ENCODE results near the gene SIRT3.
"Not testable (repeated sequence)": the region's sequence is repeated elsewhere in the genome, so short reads cannot be mapped to it uniquely, and the experiment has no call there.

SIRT3 gene

GRCh38 chr11:203056-203944 lies 32.8 kb downstream of the SIRT3 start:
- DNase-seq (ENCODE audit: low spot score), result no peak

DNA sequence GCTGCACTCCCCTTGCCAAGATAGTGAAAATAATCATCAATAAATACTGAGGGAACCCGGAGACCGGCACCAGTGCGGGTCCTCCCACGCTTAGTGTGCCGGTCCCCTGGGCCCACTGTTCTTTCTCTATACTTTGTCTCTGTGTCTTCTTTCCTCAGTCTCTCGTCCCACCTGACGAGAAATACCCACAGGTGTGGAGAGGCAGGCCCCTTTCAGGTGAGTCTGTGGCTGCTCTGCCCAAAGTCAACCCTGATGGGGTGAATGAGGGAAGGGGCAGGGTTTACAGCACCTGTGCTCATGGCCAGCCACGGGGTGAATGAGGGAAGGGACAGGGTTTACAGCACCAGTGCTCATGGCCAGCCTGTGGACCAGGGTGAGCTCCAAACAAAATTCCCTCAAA lies 33.7 kb downstream of the SIRT3 start:
- no peak for DNase-seq (ENCODE audit: low spot score)

DNA sequence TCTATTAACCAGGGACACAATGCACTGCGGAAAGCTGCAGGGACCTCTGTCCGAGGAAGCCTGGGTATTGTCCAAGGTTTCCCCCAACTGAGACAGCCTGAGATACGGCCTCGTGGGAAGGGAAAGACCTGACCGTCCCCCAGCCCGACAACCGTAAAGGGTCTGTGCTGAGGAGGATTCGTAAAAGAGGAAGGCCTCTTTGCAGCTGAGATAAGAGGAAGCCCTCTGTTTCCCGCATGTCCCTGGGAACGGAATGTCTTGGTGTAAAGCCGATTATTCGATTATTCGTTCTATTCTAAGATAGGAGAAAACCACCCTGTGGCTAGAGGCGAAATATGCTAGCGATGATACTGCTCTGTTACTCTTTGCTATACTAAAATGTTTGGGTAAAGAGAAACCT lies 34.2 kb downstream of the SIRT3 start:
- no peak for DNase-seq (ENCODE audit: low spot score)

DNA sequence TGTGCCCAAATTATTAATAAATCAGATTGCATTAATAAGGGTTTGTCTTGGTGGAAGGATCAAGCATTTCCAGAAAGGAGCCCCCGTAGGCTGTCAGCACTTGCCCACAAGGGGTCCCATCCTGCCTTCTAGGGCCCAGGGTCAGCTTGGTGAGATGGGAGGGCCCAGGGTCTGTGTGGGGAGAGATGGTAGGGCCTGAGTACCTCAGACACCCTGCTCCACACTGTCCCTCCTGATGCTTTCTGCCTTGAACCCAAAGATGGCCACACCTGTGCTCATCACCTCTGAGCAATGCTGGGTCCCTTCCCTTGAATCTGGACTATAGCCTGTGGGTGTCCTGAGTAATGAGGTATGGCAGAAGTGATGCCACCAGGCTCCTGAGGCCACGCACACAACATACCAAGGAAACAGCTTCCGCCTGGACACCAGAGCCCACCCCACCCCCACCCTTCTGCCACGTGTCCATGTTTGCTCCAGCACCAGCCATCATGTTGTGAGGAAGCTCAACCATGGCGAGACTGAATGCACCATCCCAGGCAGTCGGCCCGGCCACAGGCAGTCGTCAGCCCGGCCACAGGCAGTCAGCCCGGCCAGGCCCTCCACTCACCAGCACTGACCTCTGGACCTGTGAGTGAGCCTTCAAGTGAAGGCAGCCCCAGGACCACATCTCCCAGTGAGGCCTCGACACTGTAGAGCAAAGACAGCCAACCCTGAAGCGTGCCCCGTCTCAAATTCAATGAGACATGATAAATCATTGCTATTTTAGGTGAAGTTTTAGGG lies 35.7 kb downstream of the SIRT3 start:
- DNase-seq (ENCODE audit: low spot score), result no peak

DNA sequence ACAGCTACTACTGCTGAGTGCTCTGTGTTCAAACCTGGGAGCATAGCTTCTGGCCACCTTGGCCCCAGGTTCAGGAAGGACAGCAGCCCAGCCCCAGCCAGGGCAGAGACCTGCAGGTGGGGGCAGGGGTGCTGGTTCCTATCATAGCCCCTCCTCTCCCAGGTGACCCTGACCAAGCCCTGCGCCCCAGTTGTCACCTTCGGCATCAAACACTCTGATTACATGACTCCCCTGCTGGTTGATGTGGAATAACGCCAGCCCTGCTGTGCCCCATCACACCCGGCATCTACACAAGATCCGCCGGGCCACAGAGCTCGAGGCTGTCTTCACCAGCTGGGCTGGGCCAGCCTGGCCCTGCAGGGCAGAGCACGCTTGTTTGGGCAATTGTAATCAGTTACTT lies 36.4 kb downstream of the SIRT3 start:
- no peak for DNase-seq (ENCODE audit: low spot score)

DNA sequence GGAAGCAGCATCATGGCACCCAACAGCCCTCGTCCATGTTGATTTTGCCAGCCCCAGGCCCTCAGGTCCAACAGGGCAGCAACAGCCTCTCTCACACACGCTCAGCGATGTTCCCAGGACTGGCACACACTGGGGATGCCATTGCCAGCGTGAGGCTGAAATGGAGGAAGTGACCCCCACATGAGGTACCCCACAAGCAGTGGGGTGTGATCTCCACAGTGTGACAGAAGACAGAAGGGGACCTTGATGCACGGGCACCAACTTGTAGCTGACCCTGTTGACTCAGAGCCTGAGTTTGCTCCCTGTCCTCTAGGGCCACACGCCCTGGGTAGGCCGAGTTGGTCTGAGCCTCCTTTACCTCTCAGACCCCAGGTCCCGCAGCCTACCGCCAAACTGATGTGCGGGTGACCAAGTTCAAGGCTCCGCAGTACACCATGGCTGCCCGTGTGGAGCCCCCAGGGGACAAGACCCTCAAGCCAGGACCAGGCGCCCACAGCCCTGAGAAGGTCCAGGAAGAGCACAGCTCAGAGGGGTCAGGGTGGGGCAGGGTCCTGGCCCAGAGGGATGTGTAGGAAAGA lies 37.0 kb downstream of the SIRT3 start:
- no peak for DNase-seq (ENCODE audit: low spot score)

- no peak for DNase-seq (ENCODE audit: low spot score)
These were observed 37.8 kb downstream of the SIRT3 start for GRCh38 chr11:198236-198806.

GRCh38 chr11:197741-198235 lies 38.4 kb downstream of the SIRT3 start:
- DNase-seq (ENCODE audit: low spot score), result no peak

DNA sequence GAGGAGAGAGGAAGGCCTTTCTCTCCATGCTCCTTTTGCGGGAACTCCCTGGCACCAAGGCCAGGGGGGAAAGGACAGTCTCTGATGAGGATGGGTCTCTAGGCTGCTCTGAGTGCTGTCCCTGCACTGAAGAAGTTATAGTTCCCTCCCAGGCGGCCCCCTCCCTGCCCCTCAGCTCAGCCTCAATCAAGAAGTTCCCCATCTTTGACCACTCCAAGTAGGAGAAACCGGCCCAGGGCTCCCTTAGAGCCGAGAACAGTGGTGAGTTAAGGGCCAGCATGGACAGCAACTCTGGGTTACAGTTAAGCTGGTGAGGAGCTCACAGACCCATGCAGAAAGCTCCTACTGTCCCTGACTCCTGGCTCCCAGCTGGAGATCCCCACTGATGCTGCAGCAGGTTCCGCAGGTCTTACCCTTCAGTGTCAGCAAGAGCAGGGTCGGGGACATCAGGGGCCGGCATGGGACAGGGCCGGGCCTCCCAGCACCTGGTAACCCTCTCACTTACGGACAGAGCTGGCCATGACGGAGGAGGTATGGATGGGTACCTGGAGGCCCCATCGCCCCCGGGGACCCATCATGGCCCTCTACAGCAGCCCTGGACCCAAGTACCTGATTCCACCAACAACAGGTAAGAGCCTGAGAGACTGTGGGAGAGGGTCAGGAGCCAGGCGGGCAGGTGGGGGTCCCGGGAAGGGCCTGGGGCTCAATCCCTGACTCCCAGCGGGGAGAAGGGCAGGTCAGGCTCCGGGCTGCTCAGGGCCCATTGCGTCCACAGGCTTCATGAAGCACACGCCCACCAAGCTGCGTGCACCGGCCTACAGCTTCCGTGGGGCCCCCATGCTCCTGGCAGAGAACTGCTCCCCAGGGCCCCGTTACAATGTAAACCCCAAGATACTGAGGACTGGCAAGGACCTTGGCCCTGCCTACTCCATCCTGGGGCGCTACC lies 39.1 kb downstream of the SIRT3 start:
- DNase-seq (ENCODE audit: low spot score), result no peak

GRCh38 chr11:193481-193880 lies 42.7 kb downstream of the SIRT3 start:
- DNase-seq (ENCODE audit: low spot score), result not testable (repeated sequence)

DNA sequence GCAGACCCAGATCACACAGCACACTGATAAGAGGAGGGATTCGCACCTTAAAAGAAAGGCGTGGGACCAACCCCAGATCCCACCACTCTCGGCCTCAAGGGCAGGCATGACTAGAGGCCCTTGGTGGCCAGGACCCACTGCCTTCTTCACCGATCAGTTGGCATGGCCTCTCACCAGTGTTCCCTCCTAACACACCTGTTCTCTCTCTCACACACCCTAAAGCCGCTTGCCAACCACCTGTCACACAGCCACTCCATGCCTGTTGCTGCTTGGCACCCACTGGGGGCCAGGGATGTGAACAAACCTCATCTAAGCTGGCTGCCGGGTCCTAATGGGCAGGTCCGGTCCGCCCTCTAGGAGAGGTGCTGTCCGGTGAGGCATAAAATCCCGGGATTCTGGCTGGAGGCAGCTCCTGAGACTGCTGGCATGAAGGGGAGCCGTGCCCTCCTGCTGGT lies 43.4 kb downstream of the SIRT3 start, which contains the start of gene SCGB1C1:
SCGB1C1 (plus strand) TSS at position 405 of the 455 bp plus-strand sequence; CDS start at position 427, 22 bp downstream.
- DNase-seq (ENCODE audit: low spot score), result not testable (repeated sequence)

DNA sequence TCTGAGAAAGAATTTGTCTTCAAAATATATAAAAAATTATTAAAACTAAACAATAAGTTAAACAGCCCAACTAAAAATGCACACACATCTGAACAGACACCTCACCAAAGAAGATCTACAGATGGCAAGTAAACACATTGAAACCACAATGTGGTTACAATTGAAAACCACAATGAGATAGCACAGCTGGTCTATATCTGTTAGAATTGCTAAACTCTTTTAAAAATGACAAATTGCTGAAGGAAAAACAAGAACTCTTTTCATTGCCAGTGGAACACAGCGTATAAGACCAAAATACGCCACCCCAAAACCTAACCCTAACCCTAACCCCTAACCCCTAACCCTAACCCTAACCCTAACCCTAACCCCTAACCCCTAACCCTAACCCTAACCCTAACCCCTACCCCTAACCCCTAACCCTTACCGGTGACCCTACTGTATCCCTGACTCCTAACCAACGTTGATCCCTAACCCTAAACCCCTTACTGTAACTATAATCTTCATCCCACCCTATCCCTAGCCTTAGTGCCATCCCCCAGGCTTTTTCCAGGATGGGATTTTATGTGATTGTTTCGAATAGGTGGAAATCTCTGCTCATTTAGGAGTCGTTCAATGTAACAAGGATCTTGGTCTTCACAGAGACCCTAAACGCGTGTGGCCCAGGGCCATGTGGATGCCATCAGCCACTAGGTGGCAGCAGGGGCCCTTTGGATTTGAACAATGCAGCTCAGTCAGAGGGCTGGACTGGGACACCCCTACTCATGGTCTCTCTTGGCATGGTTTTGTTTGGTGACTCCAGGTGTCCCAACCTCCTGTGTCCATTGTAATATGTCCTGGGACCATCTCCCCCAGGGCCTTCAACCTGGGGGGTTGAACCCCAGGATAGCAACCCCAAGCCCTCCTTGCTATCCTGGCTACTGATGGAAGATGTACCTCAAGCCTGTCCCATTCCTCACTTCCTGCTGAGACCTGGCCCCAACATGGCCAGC lies 44.4 kb downstream of the SIRT3 start:
- DNase-seq (ENCODE audit: low spot score), result not testable (repeated sequence)

- not testable (repeated sequence) for DNase-seq (ENCODE audit: low spot score)
These were observed 45.6 kb downstream of the SIRT3 start for GRCh38 chr11:190546-190945.

GRCh38 chr11:189843-190311 lies 46.3 kb downstream of the SIRT3 start:
- DNase-seq (ENCODE audit: low spot score), result not testable (repeated sequence)

DNA sequence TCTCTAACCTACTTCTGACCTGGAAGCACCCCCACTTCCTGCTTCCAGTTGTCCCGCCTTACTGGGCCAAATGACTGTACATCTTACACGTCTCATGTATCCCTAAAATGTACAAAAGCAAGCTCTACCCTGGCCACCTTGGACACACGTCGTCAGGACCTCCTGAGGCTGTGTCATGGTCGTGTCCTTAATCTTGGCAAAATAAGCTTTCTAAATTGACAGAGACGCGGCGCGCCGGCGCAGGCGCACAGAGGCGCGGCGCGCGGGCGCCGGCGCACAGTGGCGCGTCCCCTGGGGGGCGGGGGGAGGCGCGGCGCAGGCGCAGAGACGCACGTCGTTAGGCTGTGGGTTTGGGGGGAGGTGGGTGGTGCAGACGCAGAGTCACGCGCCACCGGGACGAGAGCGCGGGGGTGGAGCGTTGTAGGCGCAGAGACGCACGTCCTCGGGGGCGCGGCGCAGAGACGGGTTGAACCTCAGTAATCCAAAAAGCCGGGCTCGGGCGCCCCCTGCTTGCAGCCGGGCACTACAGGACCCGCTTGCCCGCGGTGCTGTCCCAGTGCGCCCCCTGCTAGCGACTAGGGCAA lies 46.9 kb downstream of the SIRT3 start:
- DNase-seq (ENCODE audit: low spot score), result not testable (repeated sequence)

DNA sequence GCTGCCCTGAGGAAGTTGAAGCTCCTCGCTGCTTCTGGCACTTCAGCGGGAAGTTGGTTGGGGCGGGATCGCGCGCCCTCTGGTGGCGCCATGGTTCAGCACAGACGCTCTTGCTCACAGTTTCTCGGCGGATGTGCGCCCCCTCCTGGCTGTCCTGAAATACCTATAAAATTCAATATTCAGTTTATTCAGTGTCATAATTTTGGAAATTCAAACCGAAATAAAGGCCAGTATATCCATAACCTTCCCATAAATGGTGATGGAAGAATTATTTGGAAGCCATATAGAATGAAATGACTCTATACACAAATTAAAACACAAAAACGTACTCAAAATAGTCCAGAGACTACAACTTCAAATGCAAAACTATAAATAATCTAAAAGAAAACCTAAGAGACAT lies 55.9 kb downstream of the SIRT3 start:
- not testable (repeated sequence) for DNase-seq (ENCODE audit: low spot score)
